ENCODE measurements around the gene USP25.

USP25 gene

GRCh38 chr21:15820327-15820726, 90.5 kb downstream of the USP25 start:
- no peak for DNase-seq (ENCODE audit: low spot score)

GRCh38 chr21:15820852-15821379, 91.1 kb downstream of the USP25 start:
- DNase-seq (ENCODE audit: low spot score), result no peak

- DNase-seq (ENCODE audit: low spot score), result no peak
These were observed 93.8 kb downstream of the USP25 start for GRCh38 chr21:15823486-15824150.

- no peak for DNase-seq (ENCODE audit: low spot score)
These were observed 95.9 kb downstream of the USP25 start for GRCh38 chr21:15825700-15826099.

GRCh38 chr21:15826147-15826780, 96.5 kb downstream of the USP25 start:
- peak; percentile 33 for DNase-seq (ENCODE audit: low spot score)

- DNase-seq (ENCODE audit: low spot score), result no peak
These were observed 97.3 kb downstream of the USP25 start for GRCh38 chr21:15826908-15827601.

GRCh38 chr21:15831497-15831896, 101.7 kb downstream of the USP25 start:
- no peak for DNase-seq (ENCODE audit: low spot score)

- no peak for DNase-seq (ENCODE audit: low spot score)
These were observed 107.9 kb downstream of the USP25 start for GRCh38 chr21:15837645-15838044.

- no peak for DNase-seq (ENCODE audit: low spot score)
These were observed 109.2 kb downstream of the USP25 start for GRCh38 chr21:15839026-15839425.

GRCh38 chr21:15839601-15840000, 109.8 kb downstream of the USP25 start:
- DNase-seq (ENCODE audit: low spot score), result no peak

- no peak for DNase-seq (ENCODE audit: low spot score)
These were observed 110.6 kb downstream of the USP25 start for GRCh38 chr21:15840406-15840805.

- no peak for DNase-seq (ENCODE audit: low spot score)
These were observed 112.2 kb downstream of the USP25 start for GRCh38 chr21:15841856-15842564.

GRCh38 chr21:15842565-15842880, 112.7 kb downstream of the USP25 start:
- DNase-seq (ENCODE audit: low spot score), result no peak

GRCh38 chr21:15843766-15844165, 114.0 kb downstream of the USP25 start:
- DNase-seq (ENCODE audit: low spot score), result no peak

- DNase-seq (ENCODE audit: low spot score), result no peak
These were observed 119.1 kb downstream of the USP25 start for GRCh38 chr21:15848634-15849560.

- DNase-seq (ENCODE audit: low spot score), result no peak
These were observed 120.1 kb downstream of the USP25 start for GRCh38 chr21:15849927-15850326.

GRCh38 chr21:15850645-15851044, 120.9 kb downstream of the USP25 start:
- DNase-seq (ENCODE audit: low spot score), result no peak

GRCh38 chr21:15852146-15852545, 122.4 kb downstream of the USP25 start:
- no peak for DNase-seq (ENCODE audit: low spot score)

- no peak for DNase-seq (ENCODE audit: low spot score)
These were observed 123.3 kb downstream of the USP25 start for GRCh38 chr21:15853126-15853525.

- peak; percentile 20 for DNase-seq (ENCODE audit: low spot score)
These were observed 127.0 kb downstream of the USP25 start for GRCh38 chr21:15856813-15857212.

- no peak for DNase-seq (ENCODE audit: low spot score)
These were observed 128.0 kb downstream of the USP25 start for GRCh38 chr21:15857740-15858139.
